Upper lobe of right lung (tissue), 1 donor: ENCODE data around the gene SENP6. TPM values are rescaled to one million over a fixed set of nuclear protein-coding genes. Genes with fewer than 3 reads are reported as not detected.
"Not testable (repeated sequence)": the region's sequence is repeated elsewhere in the genome, so short reads cannot be mapped to it uniquely, and the experiment has no call there.

Experiments
- ATAC-seq: fragments of 200-7000 bp; cut with Tn5 transposase; one replicate; pipeline ENCODE4 v1.9.1; 2020; ENCODE audit warnings: mild to moderate bottlenecking, moderate library complexity
- DNase-seq: peaks from one replicate; pipeline ENCODE4 v3.0.0-alpha.2; 2020
- H3K27ac ChIP-seq: fragments of 200-600 bp; one replicate; pipeline ENCODE4 v1.8.0; 2022
- H3K27me3 ChIP-seq: fragments of 200-600 bp; one replicate; pipeline ENCODE4 v1.8.0; 2022; ENCODE audit warnings: mild to moderate bottlenecking
- H3K36me3 ChIP-seq: fragments of 200-600 bp; one replicate; pipeline ENCODE4 v1.8.0; 2022
- H3K4me1 ChIP-seq: fragments of 200-600 bp; one replicate; pipeline ENCODE4 v1.8.0; 2022
- H3K4me3 ChIP-seq: fragments of 200-600 bp; one replicate; pipeline ENCODE4 v1.8.0; 2022; ENCODE audit warnings: mild to moderate bottlenecking
- H3K9me3 ChIP-seq: fragments of 200-600 bp; one replicate; pipeline ENCODE4 v1.8.0; 2022
- CTCF ChIP-seq: fragments of 200-600 bp; IDR thresholded peaks from one replicate; pipeline ENCODE4 v1.8.0; 2022; ENCODE audit warnings: antibody characterized with exemption
- intact Hi-C: fragments of 100-400 bp; cut with DNase I; formaldehyde crosslinking; loops from one replicate; pipeline ENCODE4 v1.11.0; 2022
- total RNA-seq: library from RNA; stranded (reverse); fragmentation: NEBNext Ultra II Directional; extraction: Animal tissue kit (Norgen Biotek cat#: 25700); gene quantifications from one replicate; pipeline ENCODE4 v1.2.1, GENCODE V29; 2021
- donor health status: DM: no; HTN: yes; CAD: no; lungs with severe emphysema.

Gene SENP6
- total RNA-seq, 1 donor from 2014 or later, result 81.7 TPM

GRCh38 chr6:75581231-75581630 lies 20.4 kb upstream of the SENP6 start:
- Histone ChIP-seq H3K27ac (no peak overlapping the region), H3K9me3 (no peaks in the 10 kb centered on the region), H3K4me3 (no peak overlapping the region), H3K36me3 (no peaks in the 10 kb centered on the region), H3K27me3 (no peaks in the 10 kb centered on the region), H3K4me1 (no peaks in the 10 kb centered on the region)
- no peak for TF ChIP-seq CTCF
- intact Hi-C loops, result no loop called here
- no peak for ATAC-seq
- no peak for DNase-seq

- H3K4me3 ChIP-seq, H3K9me3 ChIP-seq, H3K27ac ChIP-seq, intact Hi-C loops, H3K36me3 ChIP-seq, ATAC-seq, DNase-seq, H3K27me3 ChIP-seq, H3K4me1 ChIP-seq: not testable (repeated sequence)
Observed at GRCh38 chr6:75584552-75584951, 17.1 kb upstream of the SENP6 start.

DNA sequence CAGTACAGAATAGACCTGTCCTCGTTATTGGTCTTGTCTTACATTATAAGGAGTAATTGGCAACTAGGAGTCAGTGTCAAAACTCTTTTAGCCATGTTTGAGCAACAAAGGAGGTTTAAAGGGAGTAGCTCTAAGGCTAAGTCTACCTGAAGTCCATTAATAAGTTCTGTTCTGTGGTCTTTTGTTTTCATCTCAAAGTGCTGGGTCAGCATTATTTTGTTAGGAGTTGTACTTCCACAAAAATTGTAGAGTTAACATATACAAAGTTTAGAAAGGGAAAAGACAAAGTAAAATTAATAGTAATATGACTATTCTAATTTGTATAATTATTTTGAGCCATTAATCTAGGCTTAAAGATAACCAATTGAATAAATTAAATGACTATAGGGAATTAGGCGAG lies 12.7 kb upstream of the SENP6 start:
- ATAC-seq, result no peak

DNA sequence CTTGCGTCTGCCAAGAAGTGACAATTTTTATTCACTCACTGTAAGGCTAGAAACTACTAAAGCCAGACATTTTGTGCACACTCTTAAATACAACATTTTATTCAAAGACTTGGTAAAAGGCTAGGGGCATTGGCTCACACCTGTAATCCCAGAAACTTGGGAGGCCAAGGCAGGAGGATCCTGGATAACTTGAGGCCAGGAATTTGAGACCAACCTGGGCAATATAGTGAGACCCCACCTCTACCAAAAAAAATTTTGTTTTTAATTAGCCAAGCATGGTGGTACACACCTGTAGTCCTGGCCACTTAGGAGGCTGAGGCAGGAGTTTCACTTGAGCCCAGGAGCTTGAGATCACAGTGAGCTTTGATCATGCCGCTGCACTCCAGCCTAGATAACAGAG lies 11.3 kb upstream of the SENP6 start:
- Histone ChIP-seq H3K4me1 (no peaks in the 10 kb centered on the region), H3K9me3 (no peaks in the 10 kb centered on the region), H3K36me3 (no peaks in the 10 kb centered on the region), H3K27ac (no peak overlapping the region), H3K27me3 (no peaks in the 10 kb centered on the region), H3K4me3 (no peak overlapping the region)
- intact Hi-C loops, result no loop called here
- no peak for DNase-seq
- TF ChIP-seq CTCF, result no peak
- no peak for ATAC-seq

More for the DNA sequence above, 12.7 kb upstream of the SENP6 start:
- Histone ChIP-seq H3K27ac (no peak overlapping the region), H3K9me3 (no peaks in the 10 kb centered on the region), H3K27me3 (no peaks in the 10 kb centered on the region), H3K36me3 (no peaks in the 10 kb centered on the region), H3K4me1 (no peaks in the 10 kb centered on the region), H3K4me3 (no peak overlapping the region)
- no peak for DNase-seq
- TF ChIP-seq CTCF, result no peak
- intact Hi-C loops, result no loop called here

- intact Hi-C loops, ATAC-seq, H3K4me1 ChIP-seq, H3K27me3 ChIP-seq, DNase-seq, H3K27ac ChIP-seq, H3K9me3 ChIP-seq, H3K4me3 ChIP-seq, H3K36me3 ChIP-seq: not testable (repeated sequence)
Observed at GRCh38 chr6:75596380-75596779, 5.3 kb upstream of the SENP6 start.

- H3K9me3 ChIP-seq, result no peaks in the 10 kb centered on the region
- ATAC-seq (no peak), DNase-seq (no peak)
- TF ChIP-seq CTCF, result no peak
- peaks cover 18% of the 10 kb centered on the region for H3K4me1 ChIP-seq
- peak overlapping the region; percentile 95 for H3K27ac ChIP-seq
- intact Hi-C loops, result no loop called here
- no peaks in the 10 kb centered on the region for H3K36me3 ChIP-seq
- no peaks in the 10 kb centered on the region for H3K27me3 ChIP-seq
- peak overlapping the region; percentile 81 for H3K4me3 ChIP-seq
Observed at GRCh38 chr6:75600768-75601167, 912 bp upstream of the SENP6 start.
